Measurements from ENCODE around the gene UBE2L5.
A peak's percentile ranks its signal among the peaks of the same experiment; 100 is the strongest.
"Not testable (repeated sequence)": the region's sequence is repeated elsewhere in the genome, so short reads cannot be mapped to it uniquely, and the experiment has no call there.

UBE2L5 gene

DNA sequence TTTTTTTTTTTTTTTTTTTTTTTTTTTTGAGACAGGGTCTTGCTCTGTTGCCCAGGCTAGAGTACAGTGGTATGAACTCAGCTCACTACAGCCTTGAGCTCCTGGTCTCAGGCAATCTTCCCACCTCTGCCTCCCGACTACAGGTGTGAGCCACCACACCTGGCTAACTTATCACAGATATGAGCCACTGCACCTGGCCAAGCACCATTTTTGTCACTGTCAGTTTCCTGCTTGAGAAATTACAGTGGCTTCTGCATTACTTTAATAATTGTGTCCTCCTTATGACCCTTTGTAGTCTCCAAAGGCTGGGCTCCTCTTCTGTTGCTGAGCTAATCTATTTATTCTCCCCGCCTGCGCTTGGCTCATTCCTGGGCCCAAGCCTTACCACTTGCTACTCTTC, 16.0 kb downstream of the UBE2L5 start:
- no peak for DNase-seq (ENCODE audit: low read depth in 3 of 3)

DNA sequence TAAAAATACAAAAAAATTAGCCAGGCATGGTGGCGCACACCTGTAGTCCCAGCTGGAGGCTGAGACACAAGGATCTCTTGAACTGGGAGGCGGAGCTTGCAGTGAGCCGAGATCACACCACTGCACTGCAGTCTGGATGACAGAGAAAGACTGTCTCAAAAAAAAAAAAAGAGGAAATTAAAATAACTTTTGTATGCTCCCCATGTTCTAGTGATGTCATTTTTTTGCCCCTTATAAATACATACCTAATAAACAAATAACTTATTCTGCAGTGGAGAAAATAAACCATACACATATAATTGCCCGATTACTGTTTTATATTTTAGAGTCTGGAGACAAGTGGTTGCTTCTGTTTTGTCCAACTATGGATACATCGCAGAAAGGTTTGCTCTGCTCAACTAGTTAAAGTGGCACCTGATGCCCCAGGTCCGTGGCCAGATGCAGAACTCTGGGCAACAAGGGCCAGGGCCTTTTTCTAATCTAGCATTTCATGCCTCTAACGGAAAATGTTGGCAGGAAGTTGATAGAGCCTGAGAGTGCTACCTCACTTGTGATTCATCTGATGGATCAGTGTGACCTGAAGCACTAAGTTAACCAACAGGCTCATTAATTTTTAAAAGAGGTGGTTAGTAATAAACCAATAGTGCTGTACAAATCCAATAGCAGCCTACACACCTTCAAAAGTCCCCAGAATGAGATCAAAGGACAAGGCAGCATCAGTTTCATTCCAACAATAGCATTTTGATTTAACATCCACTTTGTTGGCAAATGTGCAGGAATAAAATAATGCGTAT, 18.8 kb downstream of the UBE2L5 start:
- no peak for DNase-seq (ENCODE audit: low read depth in 3 of 3)

DNA sequence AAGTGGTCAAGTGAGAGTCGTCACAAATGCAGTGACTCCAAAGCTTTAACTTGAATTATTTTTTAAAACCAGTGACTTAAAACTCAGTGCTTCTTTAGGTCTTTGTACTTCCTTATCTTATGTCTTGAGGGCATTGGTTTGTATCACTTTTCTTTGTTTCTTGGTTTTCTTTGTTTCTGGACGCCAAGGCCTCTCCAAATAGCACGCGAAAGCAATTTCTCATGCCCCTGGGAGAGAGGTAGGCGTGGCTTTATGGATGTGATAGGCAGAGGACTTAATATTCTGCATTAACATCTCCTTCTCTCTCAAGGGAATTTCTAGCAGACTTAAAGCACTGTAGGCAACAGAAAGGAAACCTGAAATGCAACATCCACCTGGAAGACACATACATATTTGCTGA, 20.6 kb downstream of the UBE2L5 start:
- DNase-seq (ENCODE audit: low read depth in 3 of 3) = no peak

DNA sequence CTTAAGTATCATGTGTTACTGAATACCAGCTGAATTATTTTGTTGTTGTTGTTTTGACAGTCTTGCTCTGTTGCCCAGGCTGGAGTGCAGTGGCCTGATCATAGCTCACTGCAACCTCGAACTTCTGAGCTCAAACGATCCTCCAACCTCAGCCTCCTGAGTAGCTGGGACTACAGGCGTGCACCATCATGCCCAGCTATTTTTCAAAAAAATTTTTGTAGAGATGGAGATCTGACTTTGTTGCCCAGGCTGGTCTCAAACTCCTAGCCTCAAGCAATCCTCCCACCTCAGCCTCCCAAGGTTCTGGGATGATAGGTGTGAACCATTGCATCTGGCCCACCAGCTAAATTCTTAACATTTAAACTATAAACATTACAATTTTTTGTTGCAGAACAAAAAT, 21.2 kb downstream of the UBE2L5 start:
- DNase-seq (ENCODE audit: low read depth in 3 of 3) = not testable (repeated sequence)

DNA sequence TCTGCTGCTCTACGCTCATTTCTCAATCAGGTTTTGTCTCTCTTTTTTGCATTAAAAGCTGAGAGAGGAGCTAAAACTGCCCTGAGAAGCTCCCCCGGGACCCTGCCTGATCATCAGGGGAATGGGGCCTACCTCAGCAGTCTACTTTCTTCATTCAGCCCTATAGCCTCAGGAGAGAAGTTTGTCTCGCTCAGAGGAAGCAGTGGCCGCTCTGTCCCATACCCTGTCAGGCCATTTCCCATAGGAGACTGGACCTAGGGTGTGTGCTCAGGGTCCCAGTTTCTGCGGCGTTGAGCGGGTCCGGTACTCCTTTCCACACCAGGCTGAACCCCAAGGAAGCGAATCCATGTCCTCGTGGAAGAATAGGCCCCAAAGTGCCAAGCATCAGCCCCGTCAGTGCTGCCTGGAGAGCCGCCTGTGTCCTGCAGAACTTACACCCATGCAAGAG, 21.7 kb downstream of the UBE2L5 start:
- DNase-seq (ENCODE audit: low read depth in 3 of 3) = no peak

DNA sequence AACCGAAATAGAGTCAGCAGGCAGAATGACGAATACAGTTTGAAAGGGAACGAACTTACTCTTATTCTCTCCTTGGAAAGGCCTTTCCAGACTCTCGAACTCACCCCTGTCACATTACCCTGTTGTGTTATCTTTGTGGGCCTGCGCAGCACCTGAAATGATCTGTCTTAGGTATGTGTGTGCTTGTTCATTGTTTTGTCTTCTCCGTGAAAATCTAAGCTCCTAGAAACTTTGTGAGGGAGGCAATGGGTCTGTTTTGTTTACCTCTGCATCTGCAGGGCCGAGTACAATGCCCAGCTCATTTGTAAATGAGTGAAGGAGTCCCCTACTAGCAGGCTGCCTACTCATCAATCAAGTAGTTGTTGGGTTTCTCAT, 23.8 kb downstream of the UBE2L5 start:
- DNase-seq (ENCODE audit: low read depth in 3 of 3) = no peak

DNA sequence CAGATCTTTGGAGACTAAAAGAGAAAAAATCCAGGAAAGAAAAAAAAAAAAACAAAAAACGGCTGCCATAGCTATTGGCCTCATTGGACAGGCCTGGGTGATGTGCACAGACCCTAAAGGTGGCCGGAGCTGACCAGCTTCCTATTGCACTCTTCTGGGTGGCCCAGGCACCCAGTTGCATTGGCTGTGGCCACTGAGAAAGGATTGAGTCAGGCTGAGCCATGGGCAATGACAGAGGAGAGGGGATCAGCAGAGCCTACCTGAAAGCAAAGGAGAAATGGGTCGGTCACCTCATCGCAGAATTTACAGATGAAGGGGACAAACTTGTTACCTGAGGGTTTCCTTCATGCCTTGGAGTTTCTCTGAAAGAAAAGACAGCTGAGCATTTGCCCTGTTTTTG, 26.1 kb downstream of the UBE2L5 start:
- no peak for DNase-seq (ENCODE audit: low read depth in 3 of 3)

DNA sequence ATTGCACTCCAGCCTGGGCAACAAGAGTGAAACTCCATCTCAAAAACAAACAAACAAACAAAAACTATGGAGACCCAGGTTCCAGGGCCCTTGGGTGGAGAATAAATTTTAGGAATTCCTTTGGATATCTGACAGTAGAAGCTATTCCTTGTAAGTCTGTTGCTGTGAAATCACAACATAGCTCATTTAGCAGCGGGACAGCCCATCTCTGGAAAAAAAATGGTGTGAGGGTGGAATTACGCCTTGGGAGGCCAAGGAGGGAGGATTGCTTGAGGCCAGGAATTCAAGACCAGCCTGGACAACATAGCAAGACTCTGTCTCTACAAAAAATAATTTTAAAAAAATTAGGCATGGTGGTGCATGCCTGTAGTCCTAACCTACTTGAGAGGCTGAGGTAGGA, 27.8 kb downstream of the UBE2L5 start:
- no peak for DNase-seq (ENCODE audit: low read depth in 3 of 3)

DNA sequence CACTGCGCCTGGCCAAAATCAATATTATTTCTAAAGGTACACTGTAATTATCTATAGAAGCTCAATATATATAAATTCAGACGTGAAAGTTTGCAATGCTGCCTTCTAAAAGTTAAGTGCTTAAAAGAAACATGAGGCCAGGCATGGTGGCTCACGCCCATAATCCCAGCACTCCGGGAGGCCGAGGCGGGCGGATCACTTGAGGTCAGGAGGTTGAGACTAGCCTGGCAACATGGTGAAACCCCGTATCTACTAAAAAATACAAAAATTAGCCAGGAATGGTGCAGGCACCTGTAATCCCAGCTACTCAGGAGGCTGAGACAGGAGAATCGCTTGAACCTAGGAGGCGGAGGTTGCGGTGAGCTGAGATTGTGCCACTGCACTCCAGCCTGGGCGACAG, 29.2 kb downstream of the UBE2L5 start:
- DNase-seq (ENCODE audit: low read depth in 3 of 3) = not testable (repeated sequence)

DNA sequence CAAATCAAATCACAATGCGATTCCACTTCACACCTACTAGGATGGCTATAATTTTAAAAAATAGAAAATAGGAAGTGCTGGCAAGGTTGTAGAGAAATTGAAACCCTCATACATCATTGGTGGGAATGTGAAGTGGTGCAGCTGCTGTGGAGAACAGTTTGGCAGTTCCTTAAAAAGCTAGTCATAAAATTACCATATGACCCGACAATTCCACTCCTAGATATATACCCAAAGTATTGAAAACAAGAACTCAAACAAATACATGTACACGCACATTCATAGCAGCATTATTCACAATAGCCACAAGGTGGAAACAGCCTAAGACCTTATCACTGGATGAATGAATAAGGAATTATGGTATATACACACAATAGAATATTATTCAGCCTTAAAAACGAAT, 31.4 kb downstream of the UBE2L5 start:
- no peak for DNase-seq (ENCODE audit: low read depth in 3 of 3)

DNA sequence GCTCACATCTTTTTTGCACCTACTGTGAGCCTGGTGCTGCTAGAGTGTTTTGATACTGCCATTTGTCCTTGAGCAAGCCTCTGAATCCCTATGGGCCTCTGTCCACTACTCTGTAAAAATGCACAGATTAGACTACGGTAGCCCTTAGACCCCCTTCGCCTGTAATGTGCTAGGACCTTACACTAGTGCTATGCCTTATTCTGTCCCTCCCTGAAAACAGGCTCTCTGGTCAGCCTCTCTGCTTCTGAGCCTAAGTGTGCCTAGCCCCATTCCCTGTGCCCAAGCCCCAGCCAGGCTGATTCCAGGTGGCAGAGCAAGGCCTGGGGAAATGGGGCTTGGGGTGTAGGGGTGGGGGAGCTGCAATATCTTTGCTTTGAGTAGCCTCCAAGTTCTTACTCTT, 32.7 kb downstream of the UBE2L5 start:
- no peak for DNase-seq (ENCODE audit: low read depth in 3 of 3)

DNA sequence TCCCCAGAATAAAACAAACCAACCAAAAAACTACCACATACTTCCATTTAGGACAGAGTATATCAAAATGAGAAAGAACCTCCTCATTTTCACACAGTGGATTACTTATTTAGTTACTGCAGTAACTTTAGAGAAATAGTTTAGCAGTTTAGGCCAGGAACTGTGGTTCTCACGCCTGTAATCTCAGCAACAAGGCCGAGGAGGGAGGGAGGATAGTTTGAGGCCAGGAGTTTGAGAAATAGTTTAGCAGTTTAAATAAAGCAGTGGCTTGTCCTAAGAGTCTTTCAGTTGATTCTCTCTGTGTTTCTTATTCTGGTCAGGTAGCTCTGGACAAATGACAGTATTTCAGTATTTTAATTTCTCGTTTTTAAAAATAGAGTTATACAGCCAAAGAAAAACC, 34.0 kb downstream of the UBE2L5 start:
- no peak for DNase-seq (ENCODE audit: low read depth in 3 of 3)

DNA sequence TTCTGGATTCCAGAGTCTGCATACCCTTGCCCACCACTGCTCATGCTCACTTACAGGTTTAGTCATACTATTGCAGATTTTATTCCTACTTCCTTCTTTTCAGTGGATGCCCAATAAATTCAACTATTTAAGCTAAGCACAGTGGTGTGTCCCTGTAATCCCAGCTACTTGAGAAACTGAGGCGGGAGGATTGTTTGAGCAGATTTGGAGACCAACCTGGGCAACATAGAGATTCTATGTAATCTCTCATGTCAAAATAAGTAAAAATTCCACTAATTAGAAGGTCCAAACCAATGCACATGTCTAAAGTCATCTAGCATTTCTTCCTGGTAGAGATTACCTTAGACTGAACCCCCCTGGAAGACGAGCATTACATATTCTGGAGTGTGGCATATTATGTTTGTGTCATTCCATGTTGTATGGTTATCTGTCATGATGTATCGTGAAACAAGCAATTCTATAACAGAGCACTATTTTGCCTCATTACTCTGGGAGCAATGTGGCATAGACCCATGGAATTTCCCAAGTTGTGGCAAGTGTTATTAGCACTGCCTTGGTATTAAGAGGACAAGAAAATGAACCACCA, 35.1 kb downstream of the UBE2L5 start:
- DNase-seq (ENCODE audit: low read depth in 3 of 3) = no peak

DNA sequence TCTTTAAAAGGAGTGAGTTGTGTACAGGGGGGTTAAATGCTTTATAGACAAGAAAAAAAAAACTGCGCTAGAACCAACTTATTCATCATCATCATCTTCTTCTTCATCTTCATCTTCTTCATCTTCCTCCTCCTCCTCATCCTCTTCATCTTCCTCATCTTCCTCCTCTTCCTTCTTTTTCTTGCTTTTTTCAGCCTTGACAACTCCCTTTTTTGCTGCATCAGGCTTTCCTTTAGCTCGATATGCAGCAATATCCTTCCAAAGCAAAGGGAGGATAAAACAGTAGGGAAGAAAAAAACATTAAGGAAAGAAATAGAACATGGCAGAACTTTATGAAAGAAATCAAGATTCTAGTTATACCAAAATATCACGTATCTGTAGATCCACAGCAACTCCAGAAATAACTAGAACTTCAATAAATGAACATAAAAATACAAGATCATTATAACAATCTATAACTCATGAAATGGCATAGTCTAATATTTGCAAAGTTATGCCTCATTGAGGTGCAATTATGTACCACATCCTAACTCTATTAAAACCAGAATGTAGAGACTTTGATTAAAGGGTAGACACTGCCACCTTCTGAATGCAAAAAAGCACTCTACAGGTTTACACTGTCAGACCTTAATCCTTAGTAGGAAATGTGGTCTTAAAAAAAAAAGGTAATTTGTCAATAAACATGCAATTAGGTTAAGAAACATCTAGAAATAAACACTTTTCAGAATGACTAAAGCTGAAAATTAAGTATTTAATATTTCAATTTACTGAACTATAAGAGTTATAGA, 39.2 kb downstream of the UBE2L5 start:
- DNase-seq (ENCODE audit: low read depth in 3 of 3) = not testable (repeated sequence)

DNA sequence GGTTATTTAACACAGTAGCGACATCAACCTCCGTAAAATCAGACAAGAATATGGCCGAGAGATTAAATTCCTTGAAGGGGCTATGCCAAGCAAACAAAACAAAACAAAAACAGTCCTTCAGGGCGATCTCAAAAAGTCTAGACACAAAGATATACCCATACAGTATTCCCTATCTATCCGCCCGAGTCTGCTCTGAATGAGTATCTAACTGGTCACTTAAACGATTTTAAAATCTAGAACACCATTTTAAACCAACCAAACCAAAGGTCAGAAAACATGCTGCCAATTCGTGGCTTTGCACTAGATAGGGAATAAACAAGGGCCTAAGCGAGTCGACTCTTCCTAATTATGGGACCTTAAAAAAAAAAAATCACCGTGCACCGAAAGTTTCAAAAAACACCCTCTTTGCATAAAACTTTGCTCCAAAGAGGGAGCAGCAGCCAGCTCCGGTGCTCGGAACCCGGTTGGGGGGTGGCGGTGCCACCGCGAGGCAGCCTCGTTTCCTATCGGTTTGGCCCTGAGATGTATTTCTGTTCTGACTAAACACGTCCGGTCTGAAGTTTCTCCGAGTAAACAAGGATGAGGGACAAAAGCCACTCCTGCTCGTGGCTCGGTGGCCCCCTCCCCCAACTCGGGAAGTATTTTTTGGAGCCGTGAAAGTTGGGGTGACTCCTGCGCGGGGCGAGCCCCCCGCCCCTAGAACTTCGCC, 41.6 kb downstream of the UBE2L5 start:
- peak; percentile 53 to 68 (median 55) for DNase-seq (ENCODE audit: low read depth in 3 of 3)

DNA sequence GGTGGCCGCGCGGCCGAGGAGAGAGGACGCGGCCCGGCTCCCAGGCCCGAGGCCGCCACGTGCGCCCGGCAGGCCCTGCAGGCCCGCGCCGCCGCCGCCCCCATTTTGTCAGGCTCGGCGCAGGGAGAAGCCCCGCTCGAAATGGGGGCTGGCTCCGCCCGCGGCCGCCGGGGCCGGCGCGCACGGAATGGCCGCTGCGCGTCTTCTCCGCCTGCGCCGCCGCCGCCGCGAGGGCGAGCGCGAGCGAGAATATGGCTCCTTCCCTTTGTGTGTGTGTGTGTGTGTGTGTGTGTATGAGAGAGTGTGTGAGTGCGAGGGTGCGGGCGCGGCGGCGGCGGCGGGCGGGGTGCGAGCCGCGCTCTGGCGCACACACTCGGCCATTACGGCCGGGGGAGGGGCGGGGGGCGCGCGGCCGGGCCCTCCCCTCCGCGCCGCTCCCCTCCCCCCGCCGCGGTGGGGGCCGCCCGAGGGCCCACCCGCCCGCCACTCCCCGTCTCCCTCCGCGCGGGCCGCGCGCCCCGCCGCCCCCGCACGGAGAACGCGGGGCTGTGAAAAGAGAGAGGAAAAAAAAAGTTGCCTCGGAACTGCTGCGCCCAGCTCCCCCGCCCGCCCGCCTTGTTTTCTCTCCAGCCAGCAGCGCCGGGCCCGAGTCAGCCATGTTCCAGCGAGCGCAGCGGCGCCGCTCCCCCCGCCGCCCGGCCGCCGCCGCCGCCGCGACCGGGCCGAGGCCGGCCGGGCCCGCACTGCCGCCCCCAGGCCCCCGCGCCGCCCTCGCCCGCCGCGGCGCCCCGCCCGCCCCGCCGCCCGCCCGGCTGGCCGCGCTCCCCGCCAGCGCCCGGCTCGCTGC, 42.4 kb downstream of the UBE2L5 start:
- peak; percentile 59 to 69 (median 65) for DNase-seq (ENCODE audit: low read depth in 3 of 3)

DNA sequence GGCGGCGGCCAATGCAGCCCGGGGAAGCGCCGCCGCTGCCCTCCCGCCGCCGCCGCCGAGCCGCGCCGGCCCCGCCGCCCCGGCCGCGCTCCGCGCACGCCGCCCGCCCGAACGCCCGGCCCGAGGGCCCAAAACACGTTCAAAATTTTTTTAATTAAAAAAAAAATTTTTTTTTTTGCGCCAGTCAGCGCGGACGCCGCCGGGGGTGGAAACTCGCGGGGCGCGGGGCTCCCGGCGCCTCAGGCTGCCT, 43.0 kb downstream of the UBE2L5 start:
- no peak for DNase-seq (ENCODE audit: low read depth in 3 of 3)

DNA sequence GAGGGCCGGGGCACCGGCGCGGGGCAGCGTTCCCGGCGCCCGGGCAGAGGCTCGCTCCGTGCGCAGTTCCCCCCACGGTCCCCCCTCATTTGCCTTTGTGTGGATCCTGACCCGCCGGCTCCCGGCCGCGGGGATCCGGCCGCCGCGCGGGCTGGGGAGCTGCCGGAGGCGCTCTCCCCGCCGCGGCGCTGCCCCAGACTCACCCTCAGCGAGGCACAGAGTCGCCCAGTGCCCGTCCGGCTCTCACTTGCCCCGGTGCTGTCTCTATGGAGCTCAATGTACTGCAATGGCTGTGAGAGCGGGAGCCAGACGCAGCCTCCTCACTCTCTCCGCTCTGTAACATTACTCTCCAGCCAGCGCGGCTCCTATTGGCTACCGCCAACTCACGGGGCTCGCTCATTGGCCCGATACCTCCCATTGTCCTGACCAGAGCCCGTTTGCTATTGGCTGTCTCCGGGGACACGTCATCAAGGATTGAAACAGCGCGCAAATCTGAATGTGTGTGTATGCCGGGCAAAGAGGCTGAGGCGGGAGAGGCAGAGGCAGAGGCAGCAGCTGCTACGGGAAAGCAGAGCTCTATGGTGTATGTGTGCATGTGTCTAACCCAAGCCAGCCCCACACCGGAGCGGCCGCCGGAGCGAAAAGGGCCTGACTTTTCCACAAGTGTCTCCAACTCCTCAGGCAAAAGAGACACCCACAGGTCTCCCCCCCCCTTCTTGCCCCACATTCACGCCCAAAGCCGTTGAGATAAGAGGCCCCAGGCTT, 43.5 kb downstream of the UBE2L5 start, which contains the start of gene HMGB1:
TSS of gene HMGB1 (minus strand) at position 344 of the 765 bp plus-strand sequence. CDS start 2,256 bp downstream, outside the sequence.
- peak; percentile 91 to 95 (median 95) for DNase-seq (ENCODE audit: low read depth in 3 of 3)

DNA sequence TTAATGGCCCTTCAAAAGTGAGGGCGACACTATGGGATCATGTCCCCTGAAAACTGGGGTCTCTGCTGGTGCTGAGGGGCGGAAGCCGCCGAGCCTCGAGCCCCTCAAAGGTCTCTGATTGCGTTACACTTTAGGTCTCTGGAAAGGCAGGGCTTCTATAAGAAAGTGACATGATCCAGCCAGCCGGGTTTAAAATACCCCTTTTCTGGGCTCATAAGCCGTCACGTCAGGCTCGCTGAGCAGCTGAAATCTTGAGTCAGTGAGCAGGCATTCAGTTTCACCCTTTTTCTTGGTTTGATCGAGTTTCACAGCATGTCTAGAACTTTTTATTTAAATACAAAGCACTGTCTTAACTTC, 44.0 kb downstream of the UBE2L5 start:
- DNase-seq (ENCODE audit: low read depth in 3 of 3) = peak in 1 of 3 experiments; percentile 19

DNA sequence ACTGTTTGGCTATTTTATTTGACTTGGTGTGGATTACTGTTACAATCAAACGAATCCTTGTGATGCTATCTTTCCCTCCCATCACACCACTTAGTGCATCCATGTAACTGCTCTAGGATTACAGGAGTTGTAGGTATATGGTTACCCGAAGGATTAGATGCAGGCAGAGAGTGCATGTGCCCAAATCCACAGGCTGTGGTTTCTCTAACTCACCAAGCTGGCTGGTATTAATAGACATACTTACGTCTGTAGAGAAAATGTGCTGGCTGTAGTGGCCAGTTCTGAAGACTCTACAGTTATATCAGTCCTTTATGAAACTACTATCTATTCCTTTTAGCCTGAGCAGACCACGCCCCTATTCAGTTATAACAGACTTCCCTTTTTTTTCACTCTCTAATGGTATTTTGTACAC, 44.6 kb downstream of the UBE2L5 start:
- DNase-seq (ENCODE audit: low read depth in 3 of 3) = no peak

DNA sequence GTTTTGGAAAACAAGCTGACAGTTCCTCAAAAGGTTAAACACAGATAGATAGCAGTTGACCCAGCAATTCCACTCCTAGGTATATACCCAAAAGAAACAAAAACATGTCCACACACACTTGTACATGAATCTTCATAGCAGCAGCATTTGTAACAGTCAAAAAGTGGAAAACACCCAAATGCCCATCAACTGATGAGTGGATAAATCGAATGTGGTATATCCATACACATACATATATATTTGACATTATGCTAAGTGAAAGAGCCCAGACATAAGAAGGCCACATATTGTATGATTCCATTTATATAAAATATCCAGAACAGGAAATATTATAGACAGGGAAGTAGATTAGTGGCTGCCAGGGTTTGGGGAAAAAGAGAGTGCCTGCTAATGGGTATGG, 51.4 kb downstream of the UBE2L5 start:
- no peak for DNase-seq (ENCODE audit: low read depth in 3 of 3)
